HFF-Myc (cell line): ENCODE results near the gene CNIH1.
A peak's percentile ranks its signal among the peaks of the same experiment; 100 is the strongest.
"Not testable (repeated sequence)": the region's sequence is repeated elsewhere in the genome, so short reads cannot be mapped to it uniquely, and the experiment has no call there.

Experiments
- DNase-seq: peaks from one replicate; pipeline ENCODE4 v3.0.0-alpha.2; 2011; ENCODE audit warnings: low read depth; ENCODE audit errors: extremely low read depth
- H3K4me3 ChIP-seq: replicated peaks from 2 replicates; pipeline ENCODE4 v1.5.1; 2011; ENCODE audit warnings: low read depth, mild to moderate bottlenecking, control low read depth, low read length
- TF ChIP-seq, protein P1 (sequence below): IDR thresholded peaks from 2 replicates; pipeline ENCODE4 v1.5.1; 2012; ENCODE audit warnings: mild to moderate bottlenecking, low read depth, low read length, control low read depth; ENCODE audit errors: missing control alignments

CNIH1 gene

DNA sequence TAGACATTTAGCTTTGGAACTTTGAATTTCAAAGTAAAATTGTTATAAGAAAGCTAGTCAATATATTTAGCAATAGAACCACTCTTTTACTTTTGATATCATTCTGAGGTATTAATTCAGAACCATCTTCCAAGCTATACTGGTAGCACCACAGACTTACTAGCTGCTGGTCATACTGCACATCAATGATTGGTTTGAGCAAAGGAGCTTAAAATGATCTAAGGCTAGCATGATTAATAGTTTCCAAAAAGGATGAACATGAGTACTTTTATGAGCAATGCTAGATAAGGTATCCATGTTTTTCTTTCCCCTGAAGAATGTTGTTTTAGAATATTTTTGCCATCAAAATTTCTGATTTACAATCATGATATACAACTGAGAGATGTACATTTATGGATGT is 17.2 kb downstream of the CNIH1 start:
- no peak overlapping the region for H3K4me3 ChIP-seq
- TF ChIP-seq, protein P1, sequence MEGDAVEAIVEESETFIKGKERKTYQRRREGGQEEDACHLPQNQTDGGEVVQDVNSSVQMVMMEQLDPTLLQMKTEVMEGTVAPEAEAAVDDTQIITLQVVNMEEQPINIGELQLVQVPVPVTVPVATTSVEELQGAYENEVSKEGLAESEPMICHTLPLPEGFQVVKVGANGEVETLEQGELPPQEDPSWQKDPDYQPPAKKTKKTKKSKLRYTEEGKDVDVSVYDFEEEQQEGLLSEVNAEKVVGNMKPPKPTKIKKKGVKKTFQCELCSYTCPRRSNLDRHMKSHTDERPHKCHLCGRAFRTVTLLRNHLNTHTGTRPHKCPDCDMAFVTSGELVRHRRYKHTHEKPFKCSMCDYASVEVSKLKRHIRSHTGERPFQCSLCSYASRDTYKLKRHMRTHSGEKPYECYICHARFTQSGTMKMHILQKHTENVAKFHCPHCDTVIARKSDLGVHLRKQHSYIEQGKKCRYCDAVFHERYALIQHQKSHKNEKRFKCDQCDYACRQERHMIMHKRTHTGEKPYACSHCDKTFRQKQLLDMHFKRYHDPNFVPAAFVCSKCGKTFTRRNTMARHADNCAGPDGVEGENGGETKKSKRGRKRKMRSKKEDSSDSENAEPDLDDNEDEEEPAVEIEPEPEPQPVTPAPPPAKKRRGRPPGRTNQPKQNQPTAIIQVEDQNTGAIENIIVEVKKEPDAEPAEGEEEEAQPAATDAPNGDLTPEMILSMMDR, result no peak
- DNase-seq, result no peak

DNA sequence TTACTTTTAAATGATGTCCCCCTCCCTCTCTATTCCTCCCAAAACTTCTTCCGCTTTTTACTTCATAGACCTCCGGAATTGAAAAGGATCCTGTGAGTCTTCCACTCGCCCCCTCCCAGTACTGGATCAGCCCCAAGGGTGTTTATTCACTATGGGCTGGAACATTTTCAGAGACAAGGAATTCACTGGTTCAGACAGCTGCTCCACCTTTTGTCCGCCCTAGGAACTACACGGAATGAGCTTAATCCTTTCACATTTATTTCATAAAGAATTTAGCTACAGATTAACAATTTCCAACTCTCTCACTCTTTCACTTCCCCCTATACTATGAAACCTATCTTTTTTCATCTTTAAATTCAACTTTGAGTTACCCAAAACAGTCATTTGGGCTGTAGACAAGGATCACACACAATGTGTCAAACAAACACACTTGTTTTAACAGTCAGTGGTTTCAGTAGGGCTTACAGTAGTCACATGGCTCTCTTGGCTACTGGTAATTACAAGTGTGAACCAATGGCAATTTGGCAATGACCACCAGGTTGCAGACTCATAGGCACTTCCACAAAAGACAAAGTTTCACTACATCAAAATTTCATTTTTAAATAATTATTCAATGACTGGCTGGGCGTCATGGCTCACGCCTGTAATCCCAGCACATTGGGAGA is 20.6 kb downstream of the CNIH1 start:
- H3K4me3 ChIP-seq, result no peak overlapping the region
- no peak for DNase-seq
- TF ChIP-seq, protein P1, result peak; percentile 58

DNA sequence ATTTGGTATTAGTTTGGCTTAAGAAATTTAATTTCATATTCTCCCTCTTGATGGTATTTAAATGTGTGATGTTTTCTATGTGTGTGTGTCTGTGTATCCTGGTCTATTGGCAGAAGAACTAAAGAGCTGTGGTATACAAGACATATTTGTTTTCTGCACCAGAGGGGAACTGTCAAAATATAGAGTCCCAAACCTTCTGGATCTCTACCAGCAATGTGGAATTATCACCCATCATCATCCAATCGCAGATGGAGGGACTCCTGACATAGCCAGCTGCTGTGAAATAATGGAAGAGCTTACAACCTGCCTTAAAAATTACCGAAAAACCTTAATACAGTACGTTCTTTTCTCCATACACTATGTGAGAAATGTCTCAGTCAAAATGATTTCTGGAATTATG is 29.8 kb downstream of the CNIH1 start:
- DNase-seq, result no peak

DNA sequence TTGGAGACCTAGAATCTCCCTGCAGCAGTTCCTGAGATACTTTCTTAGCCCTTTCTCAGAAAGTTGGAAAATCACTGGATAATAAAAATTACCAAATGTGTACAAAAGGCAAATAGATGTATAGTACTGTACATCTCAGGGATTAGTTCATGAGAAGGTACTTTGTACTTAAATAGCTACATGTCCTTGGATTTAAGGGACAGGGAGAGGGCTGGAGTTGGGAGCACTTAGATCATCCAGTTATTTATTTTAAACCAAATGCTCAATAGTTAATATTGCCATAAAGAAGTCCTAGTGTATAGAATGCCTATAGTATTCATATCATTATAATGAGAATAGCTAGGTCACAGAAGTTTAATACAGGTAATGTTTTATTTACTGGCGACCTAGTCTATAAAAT is 31.0 kb downstream of the CNIH1 start:
- no peak for DNase-seq
- TF ChIP-seq, protein P1, result no peak
- no peak overlapping the region for H3K4me3 ChIP-seq

More for the DNA sequence above, 29.8 kb downstream of the CNIH1 start:
- no peak overlapping the region for H3K4me3 ChIP-seq
- TF ChIP-seq, protein P1, result no peak

DNA sequence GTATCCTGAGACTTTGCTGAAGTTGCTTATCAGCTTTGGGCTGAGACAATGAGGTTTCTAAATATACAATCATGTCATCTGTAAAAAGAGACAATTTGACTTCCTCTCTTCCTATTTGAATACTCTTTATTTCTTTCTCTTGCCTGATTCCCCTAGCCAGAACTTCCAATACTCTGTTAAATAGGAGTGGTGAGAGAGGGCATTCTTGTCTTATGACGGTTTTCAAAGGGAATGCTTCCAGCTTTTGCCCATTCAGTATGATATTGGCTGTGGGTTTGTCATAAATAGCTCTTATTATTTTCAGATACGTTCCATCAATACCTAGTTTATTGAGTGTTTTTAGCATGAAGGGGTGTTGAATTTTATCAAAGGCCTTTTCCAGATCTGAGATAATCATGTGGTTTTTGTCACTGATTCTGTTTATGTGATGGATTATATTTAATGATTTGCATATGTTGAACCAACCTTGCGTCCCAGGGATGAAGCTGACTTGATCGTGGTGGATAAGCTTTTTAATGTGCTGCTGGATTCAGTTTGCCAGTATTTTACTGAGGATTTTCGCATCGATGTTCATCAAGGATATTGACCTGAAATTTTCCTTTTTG is 37.7 kb downstream of the CNIH1 start:
- not testable (repeated sequence) for H3K4me3 ChIP-seq, DNase-seq

DNA sequence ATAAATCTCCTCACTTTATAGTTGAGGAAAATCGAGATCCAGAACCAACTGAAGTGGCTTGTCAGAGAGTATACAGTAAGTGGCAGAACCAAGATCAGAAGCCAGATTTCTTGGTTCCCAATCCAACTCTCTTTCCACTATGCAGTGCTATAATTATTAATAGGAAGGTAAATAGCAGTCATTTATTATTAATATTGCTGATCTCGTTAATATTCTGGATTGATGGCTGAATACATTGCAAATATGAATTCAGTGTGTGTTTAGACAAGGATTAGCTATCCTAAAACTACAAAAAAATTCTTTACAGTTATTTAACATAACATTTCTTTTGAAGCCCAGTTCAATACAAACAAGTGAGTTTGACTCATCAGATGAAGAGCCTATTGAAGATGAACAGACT is 41.6 kb downstream of the CNIH1 start:
- TF ChIP-seq, protein P1, result no peak

DNA sequence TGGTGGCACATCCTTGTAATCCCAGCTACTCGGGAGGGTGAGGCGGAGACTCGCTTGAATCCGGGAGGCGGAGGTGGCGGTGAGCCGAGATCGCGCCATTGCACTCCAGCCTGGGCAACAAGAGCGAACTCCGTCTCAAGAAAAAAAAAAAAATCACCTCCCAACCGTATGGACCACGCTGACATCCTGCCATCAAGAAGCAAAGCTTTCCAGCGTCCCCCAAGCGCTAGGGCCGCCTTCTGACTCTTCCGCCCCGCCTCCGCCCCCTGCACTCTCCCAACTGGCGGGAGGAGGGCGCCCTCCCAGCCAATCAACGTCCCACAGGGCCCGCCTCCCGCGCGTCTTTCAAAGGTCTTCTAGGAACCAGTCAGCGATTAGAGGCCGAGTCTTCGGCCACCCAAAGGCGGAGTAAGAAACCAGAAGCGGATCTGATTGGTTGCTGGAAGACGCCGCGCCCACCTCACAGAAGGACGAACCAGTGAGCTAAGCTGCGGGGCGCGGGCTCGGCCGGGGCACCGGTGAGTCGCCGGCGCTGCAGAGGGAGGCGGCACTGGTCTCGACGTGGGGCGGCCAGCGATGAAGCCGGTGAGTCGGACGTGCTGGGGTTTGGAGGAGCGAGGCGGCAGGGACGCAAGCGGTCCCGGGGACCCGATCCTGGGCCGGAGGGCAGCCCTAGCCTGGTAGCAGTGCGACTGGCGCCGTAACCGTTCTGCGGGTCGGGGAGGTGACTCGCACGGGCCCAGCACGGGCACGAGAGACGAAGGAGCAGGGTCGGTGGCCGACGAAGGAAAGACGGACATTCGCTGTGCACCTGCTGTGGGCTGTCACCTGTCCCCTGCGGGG is 44.5 kb downstream of the CNIH1 start, which contains the start of gene CDKN3:
Gene CDKN3, plus strand, starts transcription at position 515 of the 843 bp plus-strand sequence. Its CDS starts 62 bp downstream, at position 577.
- peak; percentile 94 for DNase-seq
- TF ChIP-seq, protein P1, result peak; percentile 23
- peak within 1 kb of the TSS; percentile 85 for H3K4me3 ChIP-seq

More for the DNA sequence above, 41.6 kb downstream of the CNIH1 start:
- no peak overlapping the region for H3K4me3 ChIP-seq
- no peak for DNase-seq
